HepG2 (cell line): Measurements from ENCODE around the gene PLXNA4. TPM values are rescaled to one million over a fixed set of nuclear protein-coding genes. Genes with fewer than 3 reads are reported as not detected.

Experiments used
- ATAC-seq: fragments of 200-7000 bp; cut with Tn5 transposase; 3 replicates; pipeline ENCODE4 v1.9.1; 2020; ENCODE audit warnings: mild to moderate bottlenecking, moderate library complexity
- BruUV-seq: library from RNA; stranded (reverse); fragments of 400-500 nt; replicated peaks from 2 replicates; lab custom pipeline; 2021; lab: Mats Ljungman, UMichigan
- CTCF ChIA-PET: fragments of 300-600 bp; formaldehyde crosslinking; extraction: SDS; loops from one replicate; lab custom pipeline; 2021; ENCODE audit warnings: low total read pairs, inconsistent platforms, low intra/inter-chr PET ratio; lab: Yijun Ruan, JAX
- POLR2A ChIA-PET: fragments of 350-600 bp; sonication (Branson Sonifier 250); formaldehyde crosslinking; loops from one replicate; lab custom pipeline; 2020; ENCODE audit warnings: antibody characterized with exemption, inconsistent platforms; lab: Yijun Ruan, JAX
- DNase-seq: peaks from one replicate; pipeline ENCODE4 v3.0.0-alpha.2; 2015; ENCODE audit warnings: low spot score
- FAIRE-seq: peaks from 3 replicates; lab custom pipeline; 2011; peaks lifted over from hg19 to GRCh38; lab: Jason Lieb, UNC
- H2AFZ ChIP-seq: one replicate; pipeline ENCODE4 v1.6.1; 2011; ENCODE audit warnings: low read length, inconsistent platforms
- H3K27ac ChIP-seq: fragments of 300-600 bp; 3 replicates; pipeline ENCODE4 v1.8.0; 2011; ENCODE audit warnings: mixed run types, mild to moderate bottlenecking, mixed read lengths, low read length, inconsistent platforms; ENCODE audit not compliant: insufficient read depth; ENCODE audit errors: extremely low read length
- H3K27me3 ChIP-seq, 2 experiments: fragments of 200-600 bp in 1 of 2; 2 replicates in 1 of 2; 3 replicates in 1 of 2; pipeline versions ENCODE4 v1.6.0 to v1.8.0; 2011; ENCODE audit warnings: low read length in 2 of 2, mild to moderate bottlenecking in 2 of 2, moderate library complexity in 2 of 2, inconsistent platforms in 1 of 2; ENCODE audit not compliant: insufficient read depth in 2 of 2, control insufficient read depth in 1 of 2
- H3K36me3 ChIP-seq, 2 experiments: fragments of 200-600 bp in 1 of 2; replicated peaks in 1 of 2; 2 replicates in 1 of 2; 3 replicates in 1 of 2; pipeline versions ENCODE4 v1.5.1 to v1.8.0; 2011; ENCODE audit warnings: low read length in 2 of 2, inconsistent platforms in 1 of 2; ENCODE audit not compliant: insufficient read depth in 2 of 2, control insufficient read depth in 1 of 2
- H3K4me1 ChIP-seq: 2 replicates; pipeline ENCODE4 v1.5.1; 2012; ENCODE audit warnings: low read length, inconsistent platforms; ENCODE audit not compliant: insufficient read depth
- H3K4me2 ChIP-seq: 2 replicates; pipeline ENCODE4 v1.6.0; 2011; ENCODE audit warnings: low read depth, low read length, inconsistent platforms
- H3K4me3 ChIP-seq, 3 experiments: fragments of 200-600 bp in 1 of 3; sonication (generic), shearing (Covaris generic) in 1 of 3; replicated peaks in 1 of 3; 2 replicates each; pipeline ENCODE4 v1.5.1; 2011 to 2016; ENCODE audit warnings: low read length in 3 of 3, inconsistent platforms in 2 of 3, low read depth in 2 of 3, mild to moderate bottlenecking in 2 of 3, control low read depth in 1 of 3, mixed read lengths in 1 of 3; ENCODE audit not compliant: insufficient read depth in 1 of 3
- H3K79me2 ChIP-seq: one replicate; pipeline ENCODE4 v1.6.1; 2011; ENCODE audit warnings: low read length, inconsistent platforms; ENCODE audit not compliant: insufficient read depth
- H3K9ac ChIP-seq: 2 replicates; pipeline ENCODE4 v1.6.0; 2011; ENCODE audit warnings: mild to moderate bottlenecking, low read depth, low read length, inconsistent platforms; ENCODE audit not compliant: insufficient read depth
- H3K9me3 ChIP-seq: 2 replicates; pipeline ENCODE4 v1.5.1; 2012; ENCODE audit warnings: mild to moderate bottlenecking, low read length
- H4K20me1 ChIP-seq: 2 replicates; pipeline ENCODE4 v1.6.0; 2011; ENCODE audit warnings: inconsistent platforms, mild to moderate bottlenecking, low read length, moderate library complexity; ENCODE audit not compliant: insufficient read depth
- CHD4 ChIP-seq: fragments of 200-600 bp; sonication (generic); IDR thresholded peaks from 2 replicates; pipeline ENCODE4 v1.7.0; 2017; ENCODE audit warnings: mild to moderate bottlenecking, low read length, borderline replicate concordance
- HNF4G ChIP-seq, 2 experiments: sonication (generic) in 1 of 2; formaldehyde crosslinking in 1 of 2; IDR thresholded peaks; 2 replicates each; pipeline versions ENCODE4 v1.4.0 to v1.6.1; 2011 to 2020; ENCODE audit warnings: borderline replicate concordance in 2 of 2, low read depth in 2 of 2, mild to moderate bottlenecking in 2 of 2, low read length in 1 of 2, missing genetic modification reagents in 1 of 2, moderate library complexity in 1 of 2
- TBX3 ChIP-seq: fragments of 450-650 bp; IDR thresholded peaks from 2 replicates; pipeline ENCODE4 v1.6.1; 2017; ENCODE audit warnings: antibody characterized with exemption, mild to moderate bottlenecking, inconsistent platforms, borderline replicate concordance
- ZFP82 ChIP-seq: sonication (generic); formaldehyde crosslinking; IDR thresholded peaks from 2 replicates; pipeline ENCODE4 v1.5.1; 2020; ENCODE audit warnings: mild to moderate bottlenecking, missing genetic modification reagents, borderline replicate concordance
- WGBS: methylation state at CpG from one replicate; pipeline ENCODE4 v1.1.6; 2017; ENCODE audit warnings: low lambda C conversion rate; 5-methylcytosine and 5-hydroxymethylcytosine counted together
- in situ Hi-C: cut with HindIII; loops from 2 replicates; pipeline ENCODE4 v1.10.0; 2017; ENCODE audit warnings: low pct_unique_long_range_greater_than_20kb; ENCODE audit not compliant: extremely low pct_ligation_motif_present
- intact Hi-C: fragments of 100-400 bp; cut with micrococcal nuclease; formaldehyde crosslinking; loops from one replicate; pipeline ENCODE4 v1.10.0; 2022; ENCODE audit not compliant: unreplicated experiment
- polyA plus RNA-seq, 8 experiments: library from polyadenylated mRNA; depleted of rRNA in 3 of 8; stranded (reverse) in 7 of 8; unstranded in 1 of 8; fragments of >200 nt; fragmentation: Illumina TruSeq in 4 of 8; extraction: Trizol in 4 of 8; gene quantifications; 2 replicates each; pipeline versions ENCODE4 v1.2.1 to v1.2.3, GENCODE V29; 2011 to 2016; ENCODE audit warnings: low read depth in 4 of 8, missing spikeins in 1 of 8, mixed read lengths in 1 of 8; ENCODE audit not compliant: insufficient read depth in 1 of 8
- total RNA-seq, 5 experiments: library from RNA; depleted of rRNA; stranded (reverse); fragments of >200 nt; fragmentation: Illumina TruSeq; extraction: Trizol; gene quantifications; 2 replicates each; pipeline ENCODE4 v1.2.3, GENCODE V29; 2016; ENCODE audit warnings: low read depth in 1 of 5
- TF ChIP-seq, protein P1 (sequence below): sonication (generic); formaldehyde crosslinking; IDR thresholded peaks from 2 replicates; pipeline ENCODE4 v1.4.0; 2020; ENCODE audit warnings: missing genetic modification reagents, low read depth, mild to moderate bottlenecking, borderline replicate concordance
- TF ChIP-seq, protein P2 (sequence below): sonication (generic); formaldehyde crosslinking; conservative IDR thresholded peaks from 2 replicates; pipeline ENCODE4 v1.8.1; 2023; ENCODE audit warnings: missing genetic modification reagents
- TF ChIP-seq, protein P3 (sequence below): sonication (generic); formaldehyde crosslinking; IDR thresholded peaks from 2 replicates; pipeline ENCODE4 v1.5.1; 2020; ENCODE audit warnings: mild to moderate bottlenecking, missing genetic modification reagents, borderline replicate concordance
- TF ChIP-seq, protein P4 (sequence below): sonication (generic); formaldehyde crosslinking; IDR thresholded peaks from 2 replicates; pipeline ENCODE4 v1.8.0; 2022; ENCODE audit warnings: mild to moderate bottlenecking, missing genetic modification reagents, moderate library complexity
- TF ChIP-seq, protein P5 (sequence below): sonication (generic); formaldehyde crosslinking; conservative IDR thresholded peaks from 2 replicates; pipeline ENCODE4 v1.8.0; 2022; ENCODE audit warnings: low read depth, missing genetic modification reagents

PLXNA4 gene
- total and polyA plus RNA-seq, 2 of the 13 experiments (the other 11 are each of a cell fraction or from before 2014, with no cell fraction given): 0.01 to 0.04 TPM

DNA sequence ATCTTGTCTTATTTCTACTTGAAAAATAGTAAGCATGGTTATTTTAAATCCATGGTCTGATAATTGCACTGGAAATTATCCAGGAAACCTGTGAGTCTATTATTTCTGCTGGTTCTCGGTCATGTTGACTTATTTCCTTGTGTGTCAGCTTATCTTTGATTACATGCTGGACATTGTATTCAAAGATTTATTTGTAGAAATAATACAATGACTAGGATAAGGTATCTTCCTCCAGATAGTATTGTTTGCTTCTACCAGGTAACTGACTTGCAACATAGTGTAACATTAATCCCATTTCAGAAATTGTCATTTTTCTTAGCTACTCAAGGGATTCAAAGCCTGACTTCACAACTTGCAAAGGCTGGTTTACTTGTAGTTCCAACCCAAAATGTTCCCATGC, 33.4 kb downstream of the PLXNA4 start (continued):
- TF ChIP-seq, protein P1, sequence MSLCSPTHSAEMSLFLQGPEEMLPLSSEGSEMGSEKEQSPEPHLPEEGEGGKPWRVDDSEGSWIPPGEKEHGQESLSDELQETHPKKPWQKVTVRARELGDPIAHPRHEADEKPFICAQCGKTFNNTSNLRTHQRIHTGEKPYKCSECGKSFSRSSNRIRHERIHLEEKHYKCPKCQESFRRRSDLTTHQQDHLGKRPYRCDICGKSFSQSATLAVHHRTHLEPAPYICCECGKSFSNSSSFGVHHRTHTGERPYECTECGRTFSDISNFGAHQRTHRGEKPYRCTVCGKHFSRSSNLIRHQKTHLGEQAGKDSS (CRISPR knock-in tag): no peak
- TF ChIP-seq TBX3: no peak

DNA sequence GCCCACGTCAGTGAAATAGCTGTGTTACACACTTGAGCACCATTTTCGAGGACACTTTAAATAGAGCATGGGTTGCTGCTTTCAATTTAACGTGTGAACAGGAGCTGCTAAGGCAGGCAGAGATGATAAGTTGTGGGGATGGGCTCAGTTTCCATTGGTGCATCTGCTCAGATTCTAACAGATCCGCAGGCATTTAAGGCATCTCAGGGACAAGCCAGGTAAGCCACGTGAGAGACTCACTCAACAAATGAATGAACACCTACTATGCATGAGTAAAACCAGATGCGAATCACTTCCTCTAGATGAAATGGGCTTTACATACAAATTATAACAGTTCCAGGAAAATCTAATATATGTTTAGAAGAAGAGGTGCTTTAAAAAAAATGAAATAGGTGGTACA, 34.6 kb downstream of the PLXNA4 start:
- ChIA-PET CTCF (no interaction called here), POLR2A (no interaction called here)
- Histone ChIP-seq H3K9me3 (no peaks in the 10 kb centered on the region), H3K4me1 (no peaks in the 10 kb centered on the region), H3K27me3 (peaks cover 2 to 23% of the 10 kb centered on the region in 2 experiments; a peak in 4 of 5 replicates), H3K4me3 (no peak overlapping the region), H4K20me1 (no peaks in the 10 kb centered on the region), H2AFZ (no peak overlapping the region), H3K9ac (no peak overlapping the region), H3K36me3 (no peaks in the 10 kb centered on the region), H3K79me2 (no peaks in the 10 kb centered on the region), H3K27ac (no peak overlapping the region), H3K4me2 (no peak overlapping the region)
- WGBS: 11% methylated on average over 6 of the region's 6 CpGs
- no peak for ATAC-seq
- no TSS peak for BruUV-seq
- DNase-seq: no peak
- TF ChIP-seq ZFP82 (no peak), CHD4 (no peak), HNF4G (IDR thresholded peaks at IDR 0.05; ENCODE audit: borderline replicate concordance, low read depth, low read length) (no peak), HNF4G (CRISPR knock-in tag; IDR thresholded peaks at IDR 0.05; ENCODE audit: borderline replicate concordance, low read depth) (no peak)
- TF ChIP-seq, protein P2, sequence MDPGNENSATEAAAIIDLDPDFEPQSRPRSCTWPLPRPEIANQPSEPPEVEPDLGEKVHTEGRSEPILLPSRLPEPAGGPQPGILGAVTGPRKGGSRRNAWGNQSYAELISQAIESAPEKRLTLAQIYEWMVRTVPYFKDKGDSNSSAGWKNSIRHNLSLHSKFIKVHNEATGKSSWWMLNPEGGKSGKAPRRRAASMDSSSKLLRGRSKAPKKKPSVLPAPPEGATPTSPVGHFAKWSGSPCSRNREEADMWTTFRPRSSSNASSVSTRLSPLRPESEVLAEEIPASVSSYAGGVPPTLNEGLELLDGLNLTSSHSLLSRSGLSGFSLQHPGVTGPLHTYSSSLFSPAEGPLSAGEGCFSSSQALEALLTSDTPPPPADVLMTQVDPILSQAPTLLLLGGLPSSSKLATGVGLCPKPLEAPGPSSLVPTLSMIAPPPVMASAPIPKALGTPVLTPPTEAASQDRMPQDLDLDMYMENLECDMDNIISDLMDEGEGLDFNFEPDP (CRISPR knock-in tag): no peak
- TF ChIP-seq, protein P3, sequence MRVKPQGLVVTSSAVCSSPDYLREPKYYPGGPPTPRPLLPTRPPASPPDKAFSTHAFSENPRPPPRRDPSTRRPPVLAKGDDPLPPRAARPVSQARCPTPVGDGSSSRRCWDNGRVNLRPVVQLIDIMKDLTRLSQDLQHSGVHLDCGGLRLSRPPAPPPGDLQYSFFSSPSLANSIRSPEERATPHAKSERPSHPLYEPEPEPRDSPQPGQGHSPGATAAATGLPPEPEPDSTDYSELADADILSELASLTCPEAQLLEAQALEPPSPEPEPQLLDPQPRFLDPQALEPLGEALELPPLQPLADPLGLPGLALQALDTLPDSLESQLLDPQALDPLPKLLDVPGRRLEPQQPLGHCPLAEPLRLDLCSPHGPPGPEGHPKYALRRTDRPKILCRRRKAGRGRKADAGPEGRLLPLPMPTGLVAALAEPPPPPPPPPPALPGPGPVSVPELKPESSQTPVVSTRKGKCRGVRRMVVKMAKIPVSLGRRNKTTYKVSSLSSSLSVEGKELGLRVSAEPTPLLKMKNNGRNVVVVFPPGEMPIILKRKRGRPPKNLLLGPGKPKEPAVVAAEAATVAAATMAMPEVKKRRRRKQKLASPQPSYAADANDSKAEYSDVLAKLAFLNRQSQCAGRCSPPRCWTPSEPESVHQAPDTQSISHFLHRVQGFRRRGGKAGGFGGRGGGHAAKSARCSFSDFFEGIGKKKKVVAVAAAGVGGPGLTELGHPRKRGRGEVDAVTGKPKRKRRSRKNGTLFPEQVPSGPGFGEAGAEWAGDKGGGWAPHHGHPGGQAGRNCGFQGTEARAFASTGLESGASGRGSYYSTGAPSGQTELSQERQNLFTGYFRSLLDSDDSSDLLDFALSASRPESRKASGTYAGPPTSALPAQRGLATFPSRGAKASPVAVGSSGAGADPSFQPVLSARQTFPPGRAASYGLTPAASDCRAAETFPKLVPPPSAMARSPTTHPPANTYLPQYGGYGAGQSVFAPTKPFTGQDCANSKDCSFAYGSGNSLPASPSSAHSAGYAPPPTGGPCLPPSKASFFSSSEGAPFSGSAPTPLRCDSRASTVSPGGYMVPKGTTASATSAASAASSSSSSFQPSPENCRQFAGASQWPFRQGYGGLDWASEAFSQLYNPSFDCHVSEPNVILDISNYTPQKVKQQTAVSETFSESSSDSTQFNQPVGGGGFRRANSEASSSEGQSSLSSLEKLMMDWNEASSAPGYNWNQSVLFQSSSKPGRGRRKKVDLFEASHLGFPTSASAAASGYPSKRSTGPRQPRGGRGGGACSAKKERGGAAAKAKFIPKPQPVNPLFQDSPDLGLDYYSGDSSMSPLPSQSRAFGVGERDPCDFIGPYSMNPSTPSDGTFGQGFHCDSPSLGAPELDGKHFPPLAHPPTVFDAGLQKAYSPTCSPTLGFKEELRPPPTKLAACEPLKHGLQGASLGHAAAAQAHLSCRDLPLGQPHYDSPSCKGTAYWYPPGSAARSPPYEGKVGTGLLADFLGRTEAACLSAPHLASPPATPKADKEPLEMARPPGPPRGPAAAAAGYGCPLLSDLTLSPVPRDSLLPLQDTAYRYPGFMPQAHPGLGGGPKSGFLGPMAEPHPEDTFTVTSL (CRISPR knock-in tag): no peak
- TF ChIP-seq, protein P4, sequence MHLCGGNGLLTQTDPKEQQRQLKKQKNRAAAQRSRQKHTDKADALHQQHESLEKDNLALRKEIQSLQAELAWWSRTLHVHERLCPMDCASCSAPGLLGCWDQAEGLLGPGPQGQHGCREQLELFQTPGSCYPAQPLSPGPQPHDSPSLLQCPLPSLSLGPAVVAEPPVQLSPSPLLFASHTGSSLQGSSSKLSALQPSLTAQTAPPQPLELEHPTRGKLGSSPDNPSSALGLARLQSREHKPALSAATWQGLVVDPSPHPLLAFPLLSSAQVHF (CRISPR knock-in tag): no peak
- TF ChIP-seq, protein P5, sequence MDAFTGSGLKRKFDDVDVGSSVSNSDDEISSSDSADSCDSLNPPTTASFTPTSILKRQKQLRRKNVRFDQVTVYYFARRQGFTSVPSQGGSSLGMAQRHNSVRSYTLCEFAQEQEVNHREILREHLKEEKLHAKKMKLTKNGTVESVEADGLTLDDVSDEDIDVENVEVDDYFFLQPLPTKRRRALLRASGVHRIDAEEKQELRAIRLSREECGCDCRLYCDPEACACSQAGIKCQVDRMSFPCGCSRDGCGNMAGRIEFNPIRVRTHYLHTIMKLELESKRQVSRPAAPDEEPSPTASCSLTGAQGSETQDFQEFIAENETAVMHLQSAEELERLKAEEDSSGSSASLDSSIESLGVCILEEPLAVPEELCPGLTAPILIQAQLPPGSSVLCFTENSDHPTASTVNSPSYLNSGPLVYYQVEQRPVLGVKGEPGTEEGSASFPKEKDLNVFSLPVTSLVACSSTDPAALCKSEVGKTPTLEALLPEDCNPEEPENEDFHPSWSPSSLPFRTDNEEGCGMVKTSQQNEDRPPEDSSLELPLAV (CRISPR knock-in tag): no peak
- no peak for FAIRE-seq
- in situ Hi-C loops: no loop called here
- intact Hi-C loops: no loop called here
